ENCODE measurements around the gene FMO1.

The FMO1 gene

GRCh38 chr1:171248302-171248701 lies at the start of gene FMO1:
TSS of gene FMO1 (plus strand) at chr1:171248494. CDS start at chr1:171258088, 9,594 bp downstream.
- H3K27ac Mint-ChIP-seq = no peak within 1 kb of the TSS
- H3K27me3 Mint-ChIP-seq (ENCODE audit: low read depth) = peaks cover 42% of the 10 kb centered on the region
- H3K36me3 Mint-ChIP-seq (ENCODE audit: low read depth) = no peaks in the 10 kb centered on the region
- no peaks in the 10 kb centered on the region for H3K9me3 Mint-ChIP-seq
- H3K4me1 Mint-ChIP-seq (ENCODE audit: low read depth) = peaks cover 9% of the 10 kb centered on the region
- no peak within 1 kb of the TSS for H3K4me3 Mint-ChIP-seq

DNA sequence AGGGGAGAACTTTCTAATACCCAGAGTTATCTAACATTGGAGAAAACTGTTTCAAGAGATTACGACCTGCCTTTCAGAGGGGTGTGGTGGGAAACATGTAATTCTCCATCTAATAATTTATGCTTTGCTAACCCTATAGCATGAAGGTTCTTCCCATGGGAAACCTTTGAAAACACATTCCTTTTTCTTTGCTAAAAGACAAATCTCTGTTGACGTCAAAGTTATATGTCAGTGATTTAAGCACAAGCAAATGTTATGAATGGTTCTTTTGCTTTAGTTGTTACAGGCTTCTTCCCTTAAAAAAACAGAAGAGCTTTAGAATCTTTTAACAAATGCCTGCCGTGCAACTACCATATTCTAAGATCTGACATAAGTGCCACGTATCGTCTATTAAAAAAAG lies 44.0 kb upstream of the FMO1 start:
- H3K36me3 Mint-ChIP-seq (ENCODE audit: low read depth) = no peaks in the 10 kb centered on the region
- H3K4me1 Mint-ChIP-seq (ENCODE audit: low read depth) = no peaks in the 10 kb centered on the region
- H3K4me3 Mint-ChIP-seq = no peak overlapping the region
- no peaks in the 10 kb centered on the region for H3K9me3 Mint-ChIP-seq
- peaks cover 12% of the 10 kb centered on the region for H3K27me3 Mint-ChIP-seq (ENCODE audit: low read depth)
- H3K27ac Mint-ChIP-seq = no peak overlapping the region

- no peaks in the 10 kb centered on the region for H3K4me1 Mint-ChIP-seq (ENCODE audit: low read depth)
- no peaks in the 10 kb centered on the region for H3K36me3 Mint-ChIP-seq (ENCODE audit: low read depth)
- H3K27me3 Mint-ChIP-seq (ENCODE audit: low read depth) = peaks cover 12% of the 10 kb centered on the region
- no peak overlapping the region for H3K4me3 Mint-ChIP-seq
- no peaks in the 10 kb centered on the region for H3K9me3 Mint-ChIP-seq
- no peak overlapping the region for H3K27ac Mint-ChIP-seq
Observed at GRCh38 chr1:171206204-171206977, 41.9 kb upstream of the FMO1 start.

DNA sequence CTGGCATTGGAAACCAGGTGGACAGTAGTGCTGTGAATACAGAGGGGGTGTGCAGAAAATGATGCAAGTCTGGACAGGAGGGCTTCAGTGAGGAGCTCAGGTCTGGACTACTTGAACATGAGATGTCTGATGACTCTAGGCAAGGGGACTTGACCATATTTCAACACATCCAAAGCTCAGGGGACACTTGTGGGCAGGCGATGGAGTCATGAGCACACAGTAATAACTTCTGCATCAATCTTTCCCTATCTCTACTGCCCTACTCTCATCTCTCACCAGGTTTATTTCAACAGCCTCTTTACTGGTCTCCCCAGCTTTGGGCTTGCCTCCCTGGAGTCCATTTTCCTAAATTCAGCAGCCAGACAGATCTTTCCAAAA lies 41.3 kb upstream of the FMO1 start:
- Mint-ChIP-seq H3K4me1 (ENCODE audit: low read depth) (no peaks in the 10 kb centered on the region), H3K9me3 (no peaks in the 10 kb centered on the region), H3K27me3 (ENCODE audit: low read depth) (peaks cover 12% of the 10 kb centered on the region), H3K27ac (no peak overlapping the region), H3K36me3 (ENCODE audit: low read depth) (no peaks in the 10 kb centered on the region), H3K4me3 (no peak overlapping the region)

GRCh38 chr1:171207377-171207776 lies 40.9 kb upstream of the FMO1 start:
- Mint-ChIP-seq H3K4me3 (no peak overlapping the region), H3K9me3 (no peaks in the 10 kb centered on the region), H3K27ac (no peak overlapping the region), H3K4me1 (ENCODE audit: low read depth) (no peaks in the 10 kb centered on the region), H3K27me3 (ENCODE audit: low read depth) (peaks cover 12% of the 10 kb centered on the region), H3K36me3 (ENCODE audit: low read depth) (no peaks in the 10 kb centered on the region)

DNA sequence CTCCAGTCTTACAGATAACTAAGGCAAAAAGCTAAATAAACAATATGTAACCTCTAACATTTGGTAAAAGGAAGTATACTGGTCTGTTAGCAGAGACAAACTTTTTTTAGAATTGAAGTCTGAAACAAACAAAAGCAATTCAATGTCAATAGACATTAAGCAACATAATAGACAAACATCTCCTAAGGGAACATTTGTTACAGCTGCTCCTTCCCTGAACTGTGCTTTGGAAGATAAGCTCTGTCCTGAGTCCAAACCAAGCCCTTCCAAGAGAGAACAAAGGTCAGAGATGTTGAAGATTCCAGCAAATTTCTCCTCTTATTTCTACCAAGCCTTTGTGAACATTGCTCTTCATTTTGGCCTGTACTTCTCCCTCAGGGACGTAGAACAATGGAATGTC lies 37.9 kb upstream of the FMO1 start:
- Mint-ChIP-seq H3K27me3 (ENCODE audit: low read depth) (peaks cover 12% of the 10 kb centered on the region), H3K27ac (no peak overlapping the region), H3K9me3 (no peaks in the 10 kb centered on the region), H3K36me3 (ENCODE audit: low read depth) (no peaks in the 10 kb centered on the region), H3K4me3 (no peak overlapping the region), H3K4me1 (ENCODE audit: low read depth) (no peaks in the 10 kb centered on the region)

DNA sequence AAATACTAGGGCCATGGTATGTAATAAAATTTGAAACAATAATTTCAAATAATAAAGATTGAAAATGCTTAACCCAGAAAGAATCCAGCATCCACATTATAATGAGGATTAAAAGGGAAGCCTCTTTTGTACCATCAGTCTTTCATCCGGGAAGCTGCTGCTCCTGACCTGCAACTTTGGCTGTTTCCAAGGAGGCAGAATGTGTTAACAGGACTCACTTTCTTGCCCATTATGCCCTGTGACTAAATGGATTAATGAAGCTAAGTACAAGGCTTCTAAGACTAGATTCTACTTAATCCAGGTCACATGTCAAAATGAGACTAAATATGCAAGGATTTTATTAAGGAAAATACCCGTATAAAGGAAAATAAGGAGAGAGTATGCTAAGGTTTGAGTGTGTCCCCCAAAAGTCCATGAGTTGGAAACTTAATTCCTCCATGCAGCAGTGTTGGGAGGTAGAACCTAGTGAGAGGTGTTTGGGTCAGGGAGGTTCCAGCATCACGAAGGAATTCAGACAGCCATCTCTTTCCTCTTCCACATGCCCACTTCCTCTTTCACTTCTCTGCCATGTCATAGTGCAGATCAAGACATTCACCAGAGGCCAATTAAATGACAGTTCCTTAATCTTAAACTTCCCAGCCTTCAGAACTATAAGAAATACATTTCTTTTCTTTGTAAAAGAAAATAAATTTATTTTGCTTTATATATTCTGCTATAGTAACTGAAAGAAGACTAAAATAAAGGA lies 35.5 kb upstream of the FMO1 start:
- Mint-ChIP-seq H3K4me1 (ENCODE audit: low read depth) (no peaks in the 10 kb centered on the region), H3K36me3 (ENCODE audit: low read depth) (no peaks in the 10 kb centered on the region), H3K9me3 (no peaks in the 10 kb centered on the region), H3K27me3 (ENCODE audit: low read depth) (no peaks in the 10 kb centered on the region), H3K27ac (no peak overlapping the region), H3K4me3 (no peak overlapping the region)

DNA sequence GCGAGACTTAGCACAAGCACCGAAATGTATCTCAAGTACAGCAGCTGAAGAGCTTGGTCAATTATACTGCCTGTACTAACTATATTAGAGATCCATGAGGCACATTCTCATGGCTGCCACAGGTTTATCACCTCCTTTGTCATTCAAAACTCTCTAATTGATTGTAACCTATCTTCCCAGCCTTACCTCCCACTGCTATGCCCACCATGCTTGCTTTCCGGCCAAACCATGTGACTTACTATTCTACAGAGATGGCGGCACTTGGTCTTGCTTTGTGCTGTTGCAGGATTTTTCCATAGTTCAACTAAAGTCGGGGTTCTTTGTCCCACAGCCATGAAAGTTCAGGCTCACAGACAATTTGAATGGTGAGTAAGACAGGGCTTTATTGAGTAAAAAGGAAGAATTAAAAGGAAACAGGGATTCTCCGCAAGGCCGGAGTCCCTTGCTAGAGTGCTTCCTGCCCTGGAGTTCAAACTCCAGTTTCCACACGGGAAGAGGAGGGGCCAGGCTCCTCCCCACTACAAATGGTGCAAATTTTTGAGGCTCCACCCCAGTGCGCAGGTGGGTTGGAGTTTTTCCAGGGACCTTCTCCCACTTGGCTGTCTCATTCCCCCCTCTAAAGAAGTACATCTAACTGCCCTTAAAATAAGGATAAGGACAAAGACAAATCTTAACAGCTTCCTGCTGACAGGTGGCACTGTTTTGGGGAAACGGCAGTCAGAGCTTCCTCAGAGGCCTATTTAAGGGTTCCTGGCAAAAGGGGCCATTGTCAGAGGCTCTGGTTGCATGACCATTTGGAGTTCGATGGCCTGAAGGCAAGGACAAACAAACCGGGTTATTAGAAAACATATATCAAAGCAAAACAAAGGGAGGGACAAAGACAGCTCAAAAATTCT lies 34.5 kb upstream of the FMO1 start:
- Mint-ChIP-seq H3K9me3 (no peaks in the 10 kb centered on the region), H3K27me3 (ENCODE audit: low read depth) (no peaks in the 10 kb centered on the region), H3K27ac (no peak overlapping the region), H3K36me3 (ENCODE audit: low read depth) (no peaks in the 10 kb centered on the region), H3K4me1 (ENCODE audit: low read depth) (no peaks in the 10 kb centered on the region), H3K4me3 (no peak overlapping the region)

GRCh38 chr1:171217658-171218443 lies 30.4 kb upstream of the FMO1 start:
- Mint-ChIP-seq H3K4me3 (no peak overlapping the region), H3K36me3 (ENCODE audit: low read depth) (no peaks in the 10 kb centered on the region), H3K9me3 (no peaks in the 10 kb centered on the region), H3K27me3 (ENCODE audit: low read depth) (peaks cover 4% of the 10 kb centered on the region), H3K4me1 (ENCODE audit: low read depth) (peaks cover 1% of the 10 kb centered on the region), H3K27ac (no peak overlapping the region)

DNA sequence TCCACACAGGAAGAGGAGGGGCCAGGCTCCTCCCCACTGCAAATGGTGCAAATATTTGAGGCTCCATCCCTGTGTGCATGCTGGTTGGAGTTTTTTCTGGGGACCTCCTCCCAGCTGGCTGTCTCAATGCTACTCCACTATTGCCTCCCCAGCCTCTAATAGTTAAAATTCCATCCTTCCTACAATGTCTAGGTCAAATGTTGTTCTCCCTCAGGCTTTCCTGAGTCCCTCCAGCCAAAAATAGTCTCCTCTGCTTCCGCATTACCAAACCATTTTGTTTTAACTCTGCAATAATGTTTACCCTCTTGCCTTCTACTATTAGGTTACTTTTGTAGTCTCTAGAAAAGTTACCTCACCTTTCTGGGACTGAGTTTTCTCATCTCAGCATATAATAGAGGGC lies 29.6 kb upstream of the FMO1 start:
- no peaks in the 10 kb centered on the region for H3K36me3 Mint-ChIP-seq (ENCODE audit: low read depth)

GRCh38 chr1:171219346-171220080 lies 28.8 kb upstream of the FMO1 start:
- Mint-ChIP-seq H3K9me3 (no peaks in the 10 kb centered on the region), H3K27me3 (ENCODE audit: low read depth) (peaks cover 4% of the 10 kb centered on the region), H3K36me3 (ENCODE audit: low read depth) (no peaks in the 10 kb centered on the region), H3K4me3 (no peak overlapping the region), H3K4me1 (ENCODE audit: low read depth) (peaks cover 1% of the 10 kb centered on the region), H3K27ac (no peak overlapping the region)

More for the DNA sequence above, 29.6 kb upstream of the FMO1 start:
- no peak overlapping the region for H3K27ac Mint-ChIP-seq
- H3K9me3 Mint-ChIP-seq = no peaks in the 10 kb centered on the region
- H3K4me1 Mint-ChIP-seq (ENCODE audit: low read depth) = peaks cover 1% of the 10 kb centered on the region
- H3K4me3 Mint-ChIP-seq = no peak overlapping the region
- H3K27me3 Mint-ChIP-seq (ENCODE audit: low read depth) = peaks cover 4% of the 10 kb centered on the region

- H3K4me1 Mint-ChIP-seq (ENCODE audit: low read depth) = peaks cover 1% of the 10 kb centered on the region
- H3K36me3 Mint-ChIP-seq (ENCODE audit: low read depth) = no peaks in the 10 kb centered on the region
- no peaks in the 10 kb centered on the region for H3K9me3 Mint-ChIP-seq
- H3K4me3 Mint-ChIP-seq = no peak overlapping the region
- no peak overlapping the region for H3K27ac Mint-ChIP-seq
- H3K27me3 Mint-ChIP-seq (ENCODE audit: low read depth) = peaks cover 4% of the 10 kb centered on the region
Observed at GRCh38 chr1:171220081-171220420, 28.2 kb upstream of the FMO1 start.

DNA sequence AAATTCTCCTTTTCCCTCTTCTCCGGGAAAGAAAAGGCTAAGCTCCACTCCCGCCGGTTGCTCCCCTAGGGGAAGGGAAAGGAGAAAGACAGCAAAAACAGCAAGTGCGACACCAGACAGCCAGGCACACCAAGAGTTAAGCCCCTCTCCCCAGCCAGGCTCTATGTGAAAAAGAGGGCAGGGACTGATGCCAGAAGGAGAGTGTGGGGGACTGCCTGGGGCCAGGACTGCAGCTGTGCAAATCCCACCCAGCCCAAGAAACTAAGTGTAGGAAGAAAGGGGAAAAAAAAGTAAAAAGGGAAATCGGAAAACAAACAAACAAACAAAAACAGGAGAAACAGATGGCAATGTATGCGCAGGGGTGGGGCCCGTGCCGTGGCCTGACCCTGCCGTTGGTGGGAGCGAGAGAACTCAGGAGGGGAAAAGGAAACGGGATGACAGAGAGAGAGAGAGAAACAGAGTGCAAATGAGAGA lies 27.7 kb upstream of the FMO1 start:
- Mint-ChIP-seq H3K9me3 (no peaks in the 10 kb centered on the region), H3K36me3 (ENCODE audit: low read depth) (no peaks in the 10 kb centered on the region), H3K4me3 (no peak overlapping the region), H3K27me3 (ENCODE audit: low read depth) (peaks cover 4% of the 10 kb centered on the region), H3K27ac (no peak overlapping the region), H3K4me1 (ENCODE audit: low read depth) (peaks cover 1% of the 10 kb centered on the region)
